GM23338 (cell line): Measurements from ENCODE around the gene EIF4A3. TPM values are rescaled to one million over a fixed set of nuclear protein-coding genes. Genes with fewer than 3 reads are reported as not detected.

ENCODE experiments used
- ATAC-seq: fragments of 200-7000 bp; cut with Tn5 transposase; 3 replicates; pipeline ENCODE4 v1.9.1; 2020
- DNase-seq: peaks from one replicate; pipeline ENCODE4 v3.0.0-alpha.2; 2015; ENCODE audit warnings: low spot score
- H2AFZ ChIP-seq: fragments of 200-600 bp; sonication (generic); 2 replicates; pipeline ENCODE4 v1.8.0; 2016; ENCODE audit warnings: antibody characterized with exemption, mild to moderate bottlenecking, moderate library complexity
- H3F3A ChIP-seq: fragments of 200-600 bp; sonication (generic); replicated peaks from 2 replicates; pipeline ENCODE4 v1.8.0; 2017; ENCODE audit warnings: antibody characterized with exemption, mixed run types, low read depth
- H3K27ac ChIP-seq: fragments of 200-600 bp; sonication (generic); 2 replicates; pipeline ENCODE4 v1.6.1; 2016; ENCODE audit warnings: low read depth
- H3K27me3 ChIP-seq: fragments of 200-600 bp; sonication (generic); 2 replicates; pipeline ENCODE4 v1.8.0; 2016; ENCODE audit warnings: mild to moderate bottlenecking, mixed run types, moderate library complexity; ENCODE audit not compliant: insufficient read depth
- H3K36me3 ChIP-seq: fragments of 200-600 bp; sonication (generic); 2 replicates; pipeline ENCODE4 v1.8.0; 2016; ENCODE audit warnings: mild to moderate bottlenecking; ENCODE audit not compliant: insufficient read depth
- H3K4me1 ChIP-seq: fragments of 200-600 bp; sonication (generic); 2 replicates; pipeline ENCODE4 v1.8.0; 2016; ENCODE audit warnings: mild to moderate bottlenecking, moderate library complexity; ENCODE audit not compliant: insufficient read depth
- H3K4me2 ChIP-seq: fragments of 200-600 bp; sonication (generic); 2 replicates; pipeline ENCODE4 v1.7.1; 2017; ENCODE audit warnings: mixed run types
- H3K4me3 ChIP-seq: fragments of 200-600 bp; sonication (generic); 2 replicates; pipeline ENCODE4 v1.6.1; 2016; ENCODE audit warnings: mixed run types
- H3K79me2 ChIP-seq: fragments of 200-600 bp; sonication (generic); replicated peaks from 2 replicates; pipeline ENCODE4 v1.8.0; 2017; ENCODE audit warnings: mild to moderate bottlenecking; ENCODE audit not compliant: insufficient read depth
- H3K9me2 ChIP-seq: fragments of 200-600 bp; sonication (generic); 2 replicates; pipeline ENCODE4 v1.8.0; 2017; ENCODE audit not compliant: insufficient read depth
- H4K20me1 ChIP-seq: fragments of 200-600 bp; sonication (generic); replicated peaks from 2 replicates; pipeline ENCODE4 v1.8.0; 2017; ENCODE audit warnings: mild to moderate bottlenecking; ENCODE audit not compliant: insufficient read depth
- H3K27ac Mint-ChIP-seq: 2 replicates; pipeline ENCODE4 v1.8.0; 2020; ENCODE audit warnings: inconsistent platforms, mild to moderate bottlenecking, moderate library complexity, mixed read lengths
- H3K27me3 Mint-ChIP-seq: 3 replicates; pipeline ENCODE4 v1.8.0; 2022; ENCODE audit warnings: low read depth, mild to moderate bottlenecking, moderate library complexity, mixed read lengths, inconsistent platforms; ENCODE audit not compliant: insufficient read depth, poor library complexity
- H3K36me3 Mint-ChIP-seq: 3 replicates; pipeline ENCODE4 v1.8.0; 2021; ENCODE audit warnings: low read depth, mild to moderate bottlenecking, inconsistent platforms, moderate library complexity, mixed read lengths
- H3K4me1 Mint-ChIP-seq: 3 replicates; pipeline ENCODE4 v1.8.0; 2020; ENCODE audit warnings: mild to moderate bottlenecking, inconsistent platforms, mixed read lengths
- H3K4me3 Mint-ChIP-seq: 3 replicates; pipeline ENCODE4 v1.8.0; 2021; ENCODE audit warnings: moderate library complexity, mild to moderate bottlenecking, inconsistent platforms, mixed read lengths
- H3K9me3 Mint-ChIP-seq: 3 replicates; pipeline ENCODE4 v1.8.0; 2020; ENCODE audit warnings: moderate library complexity, mild to moderate bottlenecking, inconsistent platforms, mixed read lengths
- CREB1 ChIP-seq: fragments of 250-450 bp; sonication (Bioruptor Pico); IDR thresholded peaks from 2 replicates; pipeline ENCODE4 v1.5.0; 2020; ENCODE audit warnings: low read depth, mild to moderate bottlenecking, moderate library complexity
- CTCF ChIP-seq, 2 experiments: fragments of 200-600 bp in 1 of 2; sonication (generic) in 1 of 2; conservative IDR thresholded peaks; 2 replicates each; pipeline versions ENCODE4 v1.5.1 to v1.6.1; 2016 to 2017; ENCODE audit warnings: antibody characterized with exemption in 2 of 2, low read depth in 2 of 2, mild to moderate bottlenecking in 2 of 2, moderate library complexity in 1 of 2
- ETS1 ChIP-seq: IDR thresholded peaks from 2 replicates; pipeline ENCODE4 v1.6.1; 2016; ENCODE audit warnings: antibody characterized with exemption
- EZH2 ChIP-seq: fragments of 200-600 bp; sonication (generic); IDR thresholded peaks from one replicate; pipeline ENCODE4 v1.8.0; 2017; ENCODE audit warnings: antibody characterized with exemption, mild to moderate bottlenecking, low read depth; ENCODE audit not compliant: unreplicated experiment
- EZH2phosphoT487 ChIP-seq: fragments of 200-600 bp; sonication (generic); IDR thresholded peaks from one replicate; pipeline ENCODE4 v1.8.1; 2018; ENCODE audit warnings: antibody characterized with exemption; ENCODE audit not compliant: unreplicated experiment
- JUNB ChIP-seq: IDR thresholded peaks from one replicate; pipeline ENCODE4 v1.6.1; 2016; ENCODE audit warnings: antibody characterized with exemption; ENCODE audit not compliant: unreplicated experiment
- NANOG ChIP-seq: IDR thresholded peaks from 2 replicates; pipeline ENCODE4 v1.6.1; 2016; ENCODE audit warnings: antibody characterized with exemption, borderline replicate concordance
- POLR2AphosphoS5 ChIP-seq: IDR thresholded peaks from 2 replicates; pipeline ENCODE4 v1.6.1; 2016; ENCODE audit warnings: antibody characterized with exemption, low read depth
- REST ChIP-seq: IDR thresholded peaks from one replicate; pipeline ENCODE4 v1.6.1; 2018; ENCODE audit warnings: antibody characterized with exemption; ENCODE audit not compliant: unreplicated experiment
- STAT1 ChIP-seq: IDR thresholded peaks from one replicate; pipeline ENCODE4 v1.6.1; 2016; ENCODE audit warnings: antibody characterized with exemption; ENCODE audit not compliant: unreplicated experiment
- ZNF114 ChIP-seq: fragments of 250-450 bp; sonication (Bioruptor Pico); IDR thresholded peaks from 2 replicates; pipeline ENCODE4 v1.5.0; 2020; ENCODE audit warnings: mild to moderate bottlenecking, moderate library complexity
- ZNF331 ChIP-seq: fragments of 250-450 bp; sonication (Bioruptor Pico); IDR thresholded peaks from 2 replicates; pipeline ENCODE4 v1.5.0; 2020; ENCODE audit warnings: low read depth, mild to moderate bottlenecking, moderate library complexity
- ZNF462 ChIP-seq: fragments of 250-450 bp; sonication (Bioruptor Pico); IDR thresholded peaks from 2 replicates; pipeline ENCODE4 v1.5.0; 2020; ENCODE audit warnings: mild to moderate bottlenecking, moderate library complexity
- polyA plus RNA-seq: library from polyadenylated mRNA; unstranded; fragments of >200 nt; fragmentation: Nextera tagmentation; extraction: Ambion mirVana; gene quantifications from 2 replicates; pipeline ENCODE4 v1.2.1, GENCODE V29; 2016
- total RNA-seq: library from RNA; depleted of rRNA; stranded (reverse); fragments of >200 nt; shearing (Covaris generic); gene quantifications from 2 replicates; pipeline ENCODE4 v1.2.3, GENCODE V29; 2014

Gene EIF4A3
- total and polyA plus RNA-seq, 2 experiments from 2014 or later, result 146 to 156 TPM

GRCh38 chr17:80122026-80122575 lies 24.8 kb downstream of the EIF4A3 start:
- Histone ChIP-seq H3K9me2 (no peaks in the 10 kb centered on the region), H3K27me3 (no peaks in the 10 kb centered on the region), H3K4me3 (no peak overlapping the region), H3K79me2 (no peaks in the 10 kb centered on the region), H3K36me3 (no peaks in the 10 kb centered on the region), H4K20me1 (no peaks in the 10 kb centered on the region), H3K27ac (no peak overlapping the region), H3F3A (peaks cover 10% of the 10 kb centered on the region; the same call in 1 of the 2 replicates), H3K4me1 (peaks cover 10% of the 10 kb centered on the region), H3K4me2 (no peak overlapping the region), H2AFZ (no peak overlapping the region)
- Mint-ChIP-seq H3K4me1 (peaks cover 12% of the 10 kb centered on the region), H3K4me3 (no peak overlapping the region), H3K27me3 (peaks cover 12% of the 10 kb centered on the region), H3K36me3 (no peaks in the 10 kb centered on the region), H3K9me3 (no peaks in the 10 kb centered on the region), H3K27ac (no peak overlapping the region)
- no peak for TF ChIP-seq REST
- no peak for TF ChIP-seq CTCF (conservative IDR thresholded peaks at IDR 0.05; ENCODE audit: low read depth in 2 of 2)
- no peak for TF ChIP-seq POLR2AphosphoS5
- no peak for TF ChIP-seq EZH2phosphoT487
- no peak for TF ChIP-seq NANOG
- TF ChIP-seq CREB1 (CRISPR knock-in tag), result no peak
- TF ChIP-seq JUNB, result no peak
- TF ChIP-seq ZNF462, result no peak
- no peak for TF ChIP-seq ZNF114 (CRISPR knock-in tag)
- no peak for TF ChIP-seq STAT1
- TF ChIP-seq ZNF331, result no peak
- no peak for TF ChIP-seq ETS1
- no peak for TF ChIP-seq EZH2
- DNase-seq (no peak), ATAC-seq (no peak)
